Loucy (cell line): ENCODE results near the gene CD27.

ENCODE experiments used
- CTCF ChIP-seq: fragments of 200-600 bp; sonication (generic); conservative IDR thresholded peaks from 2 replicates; pipeline ENCODE4 v1.5.1; 2014; ENCODE audit warnings: mild to moderate bottlenecking, antibody characterized with exemption, low read length
- EZH2phosphoT487 ChIP-seq: fragments of 200-600 bp; IDR thresholded peaks from 2 replicates; pipeline ENCODE4 v1.6.1; 2018; ENCODE audit warnings: antibody characterized with exemption, mild to moderate bottlenecking, moderate library complexity, borderline replicate concordance

- no peak for TF ChIP-seq CTCF
- TF ChIP-seq EZH2phosphoT487 = no peak
Observed at GRCh38 chr12:6461401-6462233, 16.9 kb downstream of the CD27 start.
